GM19193 (cell line): ENCODE data around the gene RFT1.

ENCODE experiments used
- POLR2A ChIP-seq: IDR thresholded peaks from 4 replicates; pipeline ENCODE4 v1.6.1; 2011; ENCODE audit not compliant: insufficient read depth, insufficient read length; ENCODE audit errors: extremely low read depth

The RFT1 gene

GRCh38 chr3:53046171-53047170 lies 83.8 kb downstream of the RFT1 start:
- TF ChIP-seq POLR2A = no peak

GRCh38 chr3:53045518-53046170 lies 84.6 kb downstream of the RFT1 start, which contains the start of gene SFMBT1:
TSS of gene SFMBT1 (minus strand) at chr3:53046073. CDS start at chr3:52969128, 76,945 bp downstream.
- peak; percentile 30 for TF ChIP-seq POLR2A

- TF ChIP-seq POLR2A = peak; percentile 21
Measured at GRCh38 chr3:53044711-53045517, 85.3 kb downstream of the RFT1 start.

- no peak for TF ChIP-seq POLR2A
Measured at GRCh38 chr3:53044371-53044710, 85.9 kb downstream of the RFT1 start.

- TF ChIP-seq POLR2A = no peak
Measured at GRCh38 chr3:53043738-53044137, 86.5 kb downstream of the RFT1 start.

- TF ChIP-seq POLR2A = no peak
Measured at GRCh38 chr3:53042651-53043050, 87.6 kb downstream of the RFT1 start.

GRCh38 chr3:53040351-53040820 lies 89.8 kb downstream of the RFT1 start:
- no peak for TF ChIP-seq POLR2A

GRCh38 chr3:53039376-53039752 lies 90.9 kb downstream of the RFT1 start:
- no peak for TF ChIP-seq POLR2A

GRCh38 chr3:53038679-53039375 lies 91.4 kb downstream of the RFT1 start:
- TF ChIP-seq POLR2A = no peak
